ENCODE measurements around the gene RALBP1.

DNA sequence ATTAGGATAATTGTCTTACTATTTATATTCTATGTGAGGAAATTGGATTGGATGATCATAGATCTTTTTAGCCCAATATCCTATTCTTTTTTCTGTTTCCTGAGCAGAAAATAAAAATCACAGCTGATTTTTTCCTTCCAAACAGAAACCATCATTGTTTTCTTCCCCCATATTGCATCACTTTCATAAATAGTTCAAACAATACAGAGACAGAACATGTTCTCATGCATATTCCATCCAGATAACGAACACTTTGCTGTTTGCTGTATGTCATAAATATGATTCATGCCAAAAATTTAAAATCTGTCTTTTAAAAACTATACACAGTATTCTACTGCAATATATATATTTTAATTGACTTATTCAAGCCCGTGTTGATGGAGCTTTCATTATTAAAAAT is 22.0 kb upstream of the RALBP1 start:
- TF ChIP-seq, protein P1, sequence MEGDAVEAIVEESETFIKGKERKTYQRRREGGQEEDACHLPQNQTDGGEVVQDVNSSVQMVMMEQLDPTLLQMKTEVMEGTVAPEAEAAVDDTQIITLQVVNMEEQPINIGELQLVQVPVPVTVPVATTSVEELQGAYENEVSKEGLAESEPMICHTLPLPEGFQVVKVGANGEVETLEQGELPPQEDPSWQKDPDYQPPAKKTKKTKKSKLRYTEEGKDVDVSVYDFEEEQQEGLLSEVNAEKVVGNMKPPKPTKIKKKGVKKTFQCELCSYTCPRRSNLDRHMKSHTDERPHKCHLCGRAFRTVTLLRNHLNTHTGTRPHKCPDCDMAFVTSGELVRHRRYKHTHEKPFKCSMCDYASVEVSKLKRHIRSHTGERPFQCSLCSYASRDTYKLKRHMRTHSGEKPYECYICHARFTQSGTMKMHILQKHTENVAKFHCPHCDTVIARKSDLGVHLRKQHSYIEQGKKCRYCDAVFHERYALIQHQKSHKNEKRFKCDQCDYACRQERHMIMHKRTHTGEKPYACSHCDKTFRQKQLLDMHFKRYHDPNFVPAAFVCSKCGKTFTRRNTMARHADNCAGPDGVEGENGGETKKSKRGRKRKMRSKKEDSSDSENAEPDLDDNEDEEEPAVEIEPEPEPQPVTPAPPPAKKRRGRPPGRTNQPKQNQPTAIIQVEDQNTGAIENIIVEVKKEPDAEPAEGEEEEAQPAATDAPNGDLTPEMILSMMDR (IDR thresholded peaks at IDR 0.05) = no peak
- TF ChIP-seq POLR2A (IDR thresholded peaks at IDR 0.05) (no peak), POLR2AphosphoS5 (IDR thresholded peaks at IDR 0.05) (no peak)
